SW 1271 (cell line): ENCODE data around the gene ABCA3.
"Not testable (repeated sequence)": the region's sequence is repeated elsewhere in the genome, so short reads cannot be mapped to it uniquely, and the experiment has no call there.

Experiments
- DNase-seq, 2 experiments: peaks; one replicate each; lab custom pipeline; 2025; lab: John Stamatoyannopoulos, UW

Gene ABCA3

DNA sequence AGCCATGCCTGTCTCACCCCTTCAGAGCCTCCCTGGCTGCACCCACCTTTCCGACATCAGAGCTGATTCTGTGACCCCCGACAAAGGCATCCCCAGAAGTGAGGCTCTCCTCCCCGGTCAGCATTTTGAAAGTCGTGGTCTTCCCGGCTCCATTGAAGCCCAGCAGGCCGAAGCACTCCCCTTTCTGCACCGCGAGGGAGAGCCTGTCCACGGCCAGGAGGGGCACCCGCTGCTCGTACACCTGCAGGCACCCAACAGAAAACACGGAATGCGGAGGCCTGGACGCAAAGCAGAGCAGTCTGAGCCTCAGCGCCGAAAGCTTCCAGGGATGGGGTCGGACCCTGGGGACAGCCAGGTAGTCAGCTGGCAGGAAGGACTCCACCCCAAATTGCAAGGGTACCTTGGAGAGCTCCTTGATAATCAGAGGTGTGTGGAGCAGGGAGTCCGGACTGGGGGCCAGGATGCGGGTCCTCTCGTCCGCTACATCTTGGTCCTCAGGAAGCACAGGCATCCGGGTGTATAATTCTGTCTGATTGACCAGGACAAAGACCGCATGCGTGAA is 59.5 kb downstream of the ABCA3 start:
- DNase-seq: no peak

DNA sequence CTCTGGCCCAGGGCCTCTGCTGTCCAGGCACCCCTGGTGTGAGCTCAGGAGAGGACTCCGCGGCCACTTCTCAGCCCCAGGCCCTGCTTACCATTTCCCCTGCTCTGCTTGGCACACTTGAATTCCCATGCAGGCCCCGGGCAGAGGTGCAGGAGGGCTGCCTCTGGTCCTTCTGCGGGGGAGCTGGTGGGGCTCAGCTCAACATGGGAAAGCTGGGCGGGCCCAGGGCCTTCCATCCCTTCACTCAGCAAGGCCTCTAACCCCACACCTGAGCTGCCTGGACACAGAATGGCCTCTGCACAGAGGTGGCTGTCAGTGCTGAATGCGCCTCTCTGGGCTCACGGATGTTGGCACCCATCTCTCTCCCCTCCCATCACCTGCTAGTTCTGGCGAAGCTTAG is 60.1 kb downstream of the ABCA3 start:
- DNase-seq: no peak

GRCh38 chr16:2278956-2279800 is 61.4 kb downstream of the ABCA3 start:
- no peak for DNase-seq

DNA sequence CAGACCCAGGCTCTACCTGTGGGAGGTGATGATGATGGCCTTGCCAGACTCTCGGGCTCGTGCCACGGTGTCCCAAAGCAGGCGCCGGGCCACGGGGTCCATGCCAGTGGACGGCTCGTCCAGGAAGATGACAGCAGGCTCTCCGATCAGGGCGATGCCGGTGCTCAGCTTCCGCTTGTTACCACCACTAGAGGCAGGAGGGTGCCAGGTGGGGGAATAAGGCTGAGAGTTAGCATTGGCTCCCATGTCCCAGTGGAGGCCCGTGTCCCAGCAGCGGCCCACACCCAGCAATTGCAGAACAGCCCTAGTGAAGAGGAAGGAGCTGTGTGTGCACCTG is 62.3 kb downstream of the ABCA3 start:
- DNase-seq: no peak

DNA sequence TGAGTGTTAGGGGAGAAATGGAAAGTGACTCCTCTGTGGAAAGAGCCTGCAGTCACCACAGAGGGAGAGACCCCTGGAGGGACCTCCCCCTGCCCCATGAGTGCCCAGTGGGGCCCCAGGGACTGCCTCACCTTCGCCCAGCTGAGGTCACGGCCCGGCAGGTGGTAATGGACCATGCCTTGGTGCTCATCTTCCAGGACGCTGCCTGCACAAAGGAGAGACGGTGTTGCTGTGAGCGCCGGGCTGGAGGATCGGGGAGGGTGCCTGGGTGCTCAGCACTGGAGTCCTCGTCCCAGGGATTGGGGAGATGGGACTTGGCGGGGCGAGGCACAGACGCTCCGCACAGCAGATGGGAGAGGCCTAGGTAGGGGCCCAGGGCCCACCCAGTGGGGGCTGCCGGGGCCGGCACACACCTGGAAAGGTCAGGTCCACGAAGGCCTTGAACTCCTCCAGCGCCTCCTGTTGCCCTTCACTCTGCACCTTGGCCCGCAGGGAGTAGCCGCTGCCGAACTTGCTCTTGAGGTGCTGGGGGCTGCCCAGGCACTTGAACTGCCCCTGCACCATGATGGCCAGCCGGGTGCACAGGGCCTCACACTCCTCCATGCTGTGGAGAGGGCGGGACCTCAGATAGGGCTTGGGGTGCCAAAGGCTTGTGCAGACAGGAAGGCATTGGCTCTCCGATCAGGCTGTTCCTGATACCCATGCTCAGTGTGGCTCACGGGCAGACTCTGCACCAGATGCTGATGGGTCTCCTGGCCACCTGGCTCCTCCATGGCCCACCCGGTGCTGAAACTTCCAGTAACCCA is 62.9 kb downstream of the ABCA3 start:
- DNase-seq: no peak

DNA sequence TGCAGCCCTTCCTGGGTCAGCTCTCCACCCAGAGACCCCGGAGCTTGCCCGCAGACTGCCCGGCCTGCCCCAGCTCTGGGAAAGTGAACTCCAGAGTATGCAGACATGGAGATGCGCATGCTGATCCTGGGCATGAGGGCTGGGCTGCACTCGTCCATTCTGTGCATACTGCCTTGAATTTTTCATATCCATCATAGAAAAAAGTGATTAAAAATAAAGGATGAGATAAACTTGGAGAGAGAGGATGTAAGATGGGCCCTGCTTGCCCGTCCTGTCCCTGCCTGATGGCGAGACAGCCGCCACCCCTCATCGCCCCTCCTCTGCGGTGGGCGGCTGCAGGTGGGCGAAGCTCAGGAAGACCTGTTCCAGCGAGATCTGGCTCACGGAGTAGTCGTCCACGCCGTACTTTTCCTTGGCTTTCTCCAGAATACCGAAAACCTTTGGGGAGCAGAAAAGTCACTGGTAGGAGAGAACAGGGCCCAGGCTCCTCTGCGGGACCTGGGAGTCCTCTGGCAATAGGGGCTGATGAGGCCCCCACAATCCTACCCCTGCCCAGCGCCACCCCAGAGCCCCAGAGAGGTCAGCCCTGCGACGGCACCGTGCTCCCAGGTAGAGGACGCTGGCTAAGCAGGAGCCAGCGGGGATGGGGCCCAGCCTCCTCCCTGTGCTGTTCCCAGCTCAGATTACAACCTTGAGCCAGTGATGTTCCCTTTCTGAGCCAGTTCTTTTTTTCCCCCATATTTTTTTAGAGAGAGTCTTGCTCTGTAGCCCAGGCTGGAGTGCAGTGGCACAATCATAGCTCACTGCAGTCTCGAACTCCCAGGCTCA is 63.9 kb downstream of the ABCA3 start:
- DNase-seq: no peak

DNA sequence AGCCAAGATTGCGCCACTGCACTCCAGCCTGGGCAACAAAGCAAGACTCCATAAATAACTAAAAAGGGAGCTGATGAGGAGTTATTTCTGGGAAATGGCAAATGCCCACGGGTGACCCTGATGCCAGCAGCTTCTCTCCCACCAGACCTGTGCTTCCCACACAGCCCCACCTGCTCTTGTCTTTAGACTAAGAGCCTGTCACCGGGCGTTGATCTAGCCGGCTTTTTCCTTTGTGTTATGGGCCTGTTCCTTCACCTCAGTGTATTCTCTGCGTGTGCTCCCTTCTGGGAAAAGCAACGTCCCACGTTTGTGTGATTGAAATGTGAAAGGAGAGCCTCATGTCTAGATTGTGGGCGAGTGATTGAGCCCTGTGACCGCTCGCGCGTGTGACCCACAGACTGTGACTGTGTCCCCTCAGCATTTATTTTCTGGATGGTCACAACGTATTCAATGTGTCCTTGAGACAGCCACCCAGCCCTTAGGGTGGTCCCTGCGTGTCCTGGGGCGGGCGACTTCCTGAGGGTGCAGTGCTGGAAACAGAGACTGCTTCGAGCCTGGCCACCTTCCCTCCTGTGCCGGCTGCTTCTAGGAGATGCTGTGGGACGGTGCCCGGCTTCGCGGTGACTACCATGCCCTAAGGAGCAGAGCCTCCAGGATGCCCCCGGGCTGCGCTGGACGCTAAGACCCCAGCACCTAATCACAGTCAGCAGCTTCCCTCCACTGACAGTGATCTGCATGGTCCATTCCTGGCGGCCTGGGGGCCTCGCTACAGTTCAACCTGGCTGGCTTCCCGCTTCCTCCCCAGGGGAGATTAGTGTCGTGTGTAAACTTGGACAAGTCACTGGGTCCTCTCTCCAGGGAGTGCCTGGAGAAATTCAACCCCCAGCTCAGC is 64.8 kb downstream of the ABCA3 start:
- DNase-seq: no peak

GRCh38 chr16:2273931-2274330 is 66.6 kb downstream of the ABCA3 start:
- no peak for DNase-seq

- DNase-seq: no peak
Measured at GRCh38 chr16:2273484-2273883, 67.0 kb downstream of the ABCA3 start.

GRCh38 chr16:2271848-2272461 is 68.6 kb downstream of the ABCA3 start:
- DNase-seq: no peak

DNA sequence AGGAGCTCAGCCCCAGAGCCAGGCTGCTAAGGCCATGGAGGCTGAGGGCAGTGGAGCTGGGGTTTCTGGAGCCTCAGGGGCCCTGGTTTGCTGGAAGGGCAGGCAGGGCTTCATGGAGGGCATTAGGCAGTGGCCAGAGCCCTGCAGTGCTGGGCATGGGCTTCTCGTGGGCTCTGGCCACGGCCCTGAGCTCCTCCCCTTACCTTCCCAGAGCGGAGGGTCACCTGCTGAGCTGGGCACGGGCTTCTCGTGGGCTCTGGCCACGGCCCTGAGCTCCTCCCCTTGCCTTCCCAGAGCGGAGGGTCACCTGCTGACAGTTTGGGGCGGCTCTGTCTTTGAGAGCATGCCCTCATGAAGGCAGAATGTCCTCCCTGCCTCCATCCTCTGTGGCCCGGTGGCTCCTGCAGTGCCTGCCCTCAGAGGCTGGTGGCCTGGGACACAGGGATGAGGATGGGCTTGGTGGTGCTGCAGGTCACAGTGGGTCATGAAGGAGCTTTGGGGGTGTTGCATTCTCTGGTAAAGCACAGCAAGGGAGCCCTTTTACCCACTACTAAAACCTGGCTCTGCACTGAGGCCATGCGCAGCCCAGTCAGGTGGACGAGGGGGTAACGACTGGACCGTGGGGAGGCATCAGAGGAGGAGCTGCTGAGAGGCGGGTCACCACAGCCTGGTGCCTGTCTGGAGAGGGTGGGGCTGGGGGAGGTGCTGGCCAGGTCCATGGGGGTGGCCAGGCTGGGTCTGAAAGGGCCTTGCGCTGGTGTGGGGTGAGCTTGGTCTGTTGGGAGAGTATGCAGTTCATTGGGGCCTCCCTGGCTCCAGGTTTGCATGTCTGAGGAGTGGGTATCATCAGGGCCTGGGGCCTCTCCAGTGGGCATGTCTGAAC is 69.7 kb downstream of the ABCA3 start:
- DNase-seq: no peak

- no peak for DNase-seq
Measured at GRCh38 chr16:2270070-2270462, 70.5 kb downstream of the ABCA3 start.

- peak; percentile 53 to 81 for DNase-seq
Measured at GRCh38 chr16:2267913-2268666, 72.4 kb downstream of the ABCA3 start, which contains the start of gene RNPS1. Gene RNPS1, minus strand, starts transcription at chr16:2268126. Its CDS starts 3,483 bp downstream, at chr16:2264643.

- DNase-seq: not testable (repeated sequence)
Measured at GRCh38 chr16:2267505-2267912, 73.0 kb downstream of the ABCA3 start.

GRCh38 chr16:2266887-2267286 is 73.6 kb downstream of the ABCA3 start:
- not testable (repeated sequence) for DNase-seq

DNA sequence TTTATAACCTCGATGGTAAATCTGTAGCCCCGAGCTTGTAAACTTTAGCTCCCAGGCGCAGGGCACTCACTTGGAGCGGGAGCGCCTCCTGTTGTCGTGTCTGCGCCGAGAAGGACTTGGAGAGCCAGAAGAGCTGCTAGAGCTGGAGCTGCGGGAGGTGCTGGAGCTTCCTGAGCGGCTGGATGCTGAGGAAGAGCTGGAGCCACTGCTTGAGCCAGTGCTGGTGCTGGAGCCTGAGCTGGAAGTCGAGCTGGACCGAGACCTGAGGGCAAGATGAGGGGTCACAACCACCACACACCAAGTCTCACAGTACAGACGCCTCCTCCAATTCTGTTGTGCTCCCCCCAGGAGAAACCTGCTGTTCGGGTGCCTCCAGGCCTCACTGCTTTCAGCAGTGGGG is 77.5 kb downstream of the ABCA3 start:
- not testable (repeated sequence) for DNase-seq

DNA sequence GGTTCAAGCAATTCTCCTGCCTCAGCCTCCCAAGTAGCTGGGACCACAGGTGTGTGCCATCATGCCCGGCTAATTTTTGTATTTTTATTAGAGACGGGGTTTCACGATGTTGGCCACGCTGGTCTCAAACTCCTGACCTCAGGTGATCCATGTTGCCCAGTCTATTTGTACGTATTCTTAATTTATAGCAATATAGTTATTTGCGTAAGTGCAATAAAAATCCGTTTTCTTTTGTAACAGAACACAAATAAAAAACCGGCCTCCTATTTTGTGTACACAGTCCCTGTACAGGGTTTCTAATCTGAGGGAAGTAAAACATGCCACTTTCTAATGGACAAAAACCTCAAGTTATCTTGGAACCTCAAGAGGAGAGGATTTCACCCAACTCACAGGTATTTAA is 80.3 kb downstream of the ABCA3 start:
- no peak for DNase-seq

DNA sequence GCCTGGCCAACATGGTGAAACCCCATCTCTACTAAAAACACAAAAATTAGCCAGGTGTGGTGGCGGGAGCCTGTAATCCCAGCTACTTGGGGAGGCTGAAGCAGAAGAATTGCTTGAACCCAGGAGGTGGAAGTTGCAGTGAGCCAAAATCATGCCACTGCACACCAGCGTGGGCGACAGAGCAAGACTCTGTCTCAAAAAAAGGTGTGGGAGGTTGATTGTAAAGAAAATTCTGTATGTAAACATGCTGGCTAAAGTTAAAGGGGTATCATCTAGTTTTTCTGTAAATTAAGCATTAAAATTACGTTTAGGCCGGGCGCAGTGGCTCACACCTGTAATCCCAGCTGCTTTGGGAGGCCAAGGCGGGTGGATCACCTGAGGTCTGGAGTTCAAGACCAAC is 82.0 kb downstream of the ABCA3 start:
- not testable (repeated sequence) for DNase-seq

DNA sequence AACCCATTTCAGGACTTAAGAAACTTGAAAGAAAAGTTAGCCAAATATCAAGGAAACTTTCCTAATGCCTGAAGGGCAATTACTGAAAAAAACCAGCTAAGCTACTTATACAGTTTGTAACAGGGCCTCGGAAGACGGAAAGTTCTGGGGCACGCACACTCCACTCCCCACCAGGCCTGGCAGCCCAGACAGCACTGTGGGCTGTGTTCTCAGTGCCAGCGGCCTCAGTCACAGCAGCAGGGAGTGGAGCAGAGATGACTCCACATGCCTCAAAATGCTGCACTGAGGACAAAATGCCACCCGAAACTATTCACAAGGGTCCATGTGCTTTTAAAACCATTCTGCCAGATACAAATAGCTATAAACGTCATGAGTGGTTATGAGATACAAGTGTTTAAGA is 82.8 kb downstream of the ABCA3 start:
- DNase-seq: no peak
